Endothelial cell of umbilical vein (primary cell): ENCODE results near the gene ISL2.
A peak's percentile ranks its signal among the peaks of the same experiment; 100 is the strongest.

Experiments
- CTCF ChIP-seq, 2 donors: IDR thresholded peaks; 1 replicate in 1 of 2; 2 replicates in 1 of 2; pipeline ENCODE4 v1.5.1; 2011; ENCODE audit warnings: low read length in 2 of 2, mild to moderate bottlenecking in 2 of 2, moderate library complexity in 2 of 2, control low read depth in 1 of 2, inconsistent platforms in 1 of 2, low read depth in 1 of 2; ENCODE audit not compliant: insufficient read depth in 1 of 2; ENCODE audit errors: extremely low read depth in 1 of 2
- EZH2 ChIP-seq: IDR thresholded peaks from 2 replicates; pipeline ENCODE4 v1.6.1; 2012; ENCODE audit warnings: borderline replicate concordance, low read depth, mild to moderate bottlenecking, moderate library complexity, low read length, inconsistent platforms; ENCODE audit not compliant: severe bottlenecking
- POLR2A ChIP-seq: IDR thresholded peaks from 2 replicates; pipeline ENCODE4 v1.6.1; 2012; ENCODE audit warnings: low read depth, mild to moderate bottlenecking, control low read depth, low read length

GRCh38 chr15:76311100-76311953 lies 25.2 kb upstream of the ISL2 start, which contains the start of gene ETFA:
- no peak for TF ChIP-seq EZH2
- peak; percentile 88 for TF ChIP-seq POLR2A
- TF ChIP-seq CTCF (IDR thresholded peaks at IDR 0.05; ENCODE audit: extremely low read depth in 1 of 2, insufficient read depth in 1 of 2, low read depth in 1 of 2, low read length in 2 of 2), result no peak
